ENCODE results near the gene GRID1. TPM values are rescaled to one million over a fixed set of nuclear protein-coding genes. Genes with fewer than 3 reads are reported as not detected.

The GRID1 gene
- total RNA-seq, 1 experiment from 2014 or later = not detected

GRCh38 chr10:86059892-86060291 lies 306.7 kb downstream of the GRID1 start:
- intact Hi-C loops (cut with micrococcal nuclease; ENCODE audit: unreplicated experiment) = no loop called here
- DNase-seq = no peak
- BruUV-seq (replicated peaks) = no TSS peak
- no peaks in the 10 kb centered on the region for H3K9me3 Mint-ChIP-seq (ENCODE audit: low read depth, unreplicated experiment)
- no peaks in the 10 kb centered on the region for H3K4me1 Mint-ChIP-seq (ENCODE audit: low read depth, unreplicated experiment)
- H3K4me3 Mint-ChIP-seq (ENCODE audit: low read depth, unreplicated experiment) = no peak overlapping the region
- H3K36me3 Mint-ChIP-seq (ENCODE audit: insufficient read depth, unreplicated experiment) = no peaks in the 10 kb centered on the region
- CTCF ChIA-PET = no interaction called here
- peaks cover 73% of the 10 kb centered on the region for H3K27me3 Mint-ChIP-seq (ENCODE audit: unreplicated experiment)
- TF ChIP-seq CTCF (IDR thresholded peaks at IDR 0.05; ENCODE audit: unreplicated experiment) = no peak
- H3K27ac Mint-ChIP-seq (ENCODE audit: unreplicated experiment) = no peak overlapping the region

- Mint-ChIP-seq H3K4me1 (ENCODE audit: low read depth, unreplicated experiment) (no peaks in the 10 kb centered on the region), H3K36me3 (ENCODE audit: insufficient read depth, unreplicated experiment) (no peaks in the 10 kb centered on the region), H3K27ac (ENCODE audit: unreplicated experiment) (no peak overlapping the region), H3K9me3 (ENCODE audit: low read depth, unreplicated experiment) (no peaks in the 10 kb centered on the region), H3K27me3 (ENCODE audit: unreplicated experiment) (peaks cover 64% of the 10 kb centered on the region), H3K4me3 (ENCODE audit: low read depth, unreplicated experiment) (no peak overlapping the region)
- CTCF ChIA-PET = no interaction called here
- no peak for TF ChIP-seq CTCF (IDR thresholded peaks at IDR 0.05; ENCODE audit: unreplicated experiment)
- BruUV-seq (replicated peaks) = no TSS peak
- no peak for DNase-seq
- intact Hi-C loops (cut with micrococcal nuclease; ENCODE audit: unreplicated experiment) = no loop called here
These were observed 307.6 kb downstream of the GRID1 start for GRCh38 chr10:86058964-86059363.

GRCh38 chr10:86057708-86058107 lies 308.9 kb downstream of the GRID1 start:
- H3K9me3 Mint-ChIP-seq (ENCODE audit: low read depth, unreplicated experiment) = no peaks in the 10 kb centered on the region
- CTCF ChIA-PET = no interaction called here
- BruUV-seq (replicated peaks) = no TSS peak
- no peak for TF ChIP-seq CTCF (IDR thresholded peaks at IDR 0.05; ENCODE audit: unreplicated experiment)
- intact Hi-C loops (cut with micrococcal nuclease; ENCODE audit: unreplicated experiment) = no loop called here
- no peak overlapping the region for H3K4me3 Mint-ChIP-seq (ENCODE audit: low read depth, unreplicated experiment)
- no peak for DNase-seq
- peaks cover 57% of the 10 kb centered on the region for H3K27me3 Mint-ChIP-seq (ENCODE audit: unreplicated experiment)
- no peak overlapping the region for H3K27ac Mint-ChIP-seq (ENCODE audit: unreplicated experiment)
- no peaks in the 10 kb centered on the region for H3K4me1 Mint-ChIP-seq (ENCODE audit: low read depth, unreplicated experiment)
- no peaks in the 10 kb centered on the region for H3K36me3 Mint-ChIP-seq (ENCODE audit: insufficient read depth, unreplicated experiment)

- Mint-ChIP-seq H3K36me3 (ENCODE audit: insufficient read depth, unreplicated experiment) (no peaks in the 10 kb centered on the region), H3K4me3 (ENCODE audit: low read depth, unreplicated experiment) (no peak overlapping the region), H3K27ac (ENCODE audit: unreplicated experiment) (no peak overlapping the region), H3K27me3 (ENCODE audit: unreplicated experiment) (peaks cover 47% of the 10 kb centered on the region), H3K9me3 (ENCODE audit: low read depth, unreplicated experiment) (no peaks in the 10 kb centered on the region), H3K4me1 (ENCODE audit: low read depth, unreplicated experiment) (no peaks in the 10 kb centered on the region)
- CTCF ChIA-PET = no interaction called here
- intact Hi-C loops (cut with micrococcal nuclease; ENCODE audit: unreplicated experiment) = no loop called here
- no peak for TF ChIP-seq CTCF (IDR thresholded peaks at IDR 0.05; ENCODE audit: unreplicated experiment)
- no TSS peak for BruUV-seq (replicated peaks)
- DNase-seq = no peak
These were observed 309.9 kb downstream of the GRID1 start for GRCh38 chr10:86056672-86057071.

GRCh38 chr10:86055928-86056327 lies 310.7 kb downstream of the GRID1 start:
- no peak for DNase-seq
- intact Hi-C loops (cut with micrococcal nuclease; ENCODE audit: unreplicated experiment) = no loop called here
- Mint-ChIP-seq H3K9me3 (ENCODE audit: low read depth, unreplicated experiment) (no peaks in the 10 kb centered on the region), H3K4me1 (ENCODE audit: low read depth, unreplicated experiment) (no peaks in the 10 kb centered on the region), H3K36me3 (ENCODE audit: insufficient read depth, unreplicated experiment) (no peaks in the 10 kb centered on the region), H3K27me3 (ENCODE audit: unreplicated experiment) (peaks cover 39% of the 10 kb centered on the region), H3K27ac (ENCODE audit: unreplicated experiment) (no peak overlapping the region), H3K4me3 (ENCODE audit: low read depth, unreplicated experiment) (no peak overlapping the region)
- no TSS peak for BruUV-seq (replicated peaks)
- no peak for TF ChIP-seq CTCF (IDR thresholded peaks at IDR 0.05; ENCODE audit: unreplicated experiment)
- CTCF ChIA-PET = no interaction called here
